ENCODE measurements around the gene TFAP2D. TPM values are rescaled to one million over a fixed set of nuclear protein-coding genes. Genes with fewer than 3 reads are reported as not detected.

The TFAP2D gene
- total RNA-seq, 6 experiments from 2014 or later, result not detected

DNA sequence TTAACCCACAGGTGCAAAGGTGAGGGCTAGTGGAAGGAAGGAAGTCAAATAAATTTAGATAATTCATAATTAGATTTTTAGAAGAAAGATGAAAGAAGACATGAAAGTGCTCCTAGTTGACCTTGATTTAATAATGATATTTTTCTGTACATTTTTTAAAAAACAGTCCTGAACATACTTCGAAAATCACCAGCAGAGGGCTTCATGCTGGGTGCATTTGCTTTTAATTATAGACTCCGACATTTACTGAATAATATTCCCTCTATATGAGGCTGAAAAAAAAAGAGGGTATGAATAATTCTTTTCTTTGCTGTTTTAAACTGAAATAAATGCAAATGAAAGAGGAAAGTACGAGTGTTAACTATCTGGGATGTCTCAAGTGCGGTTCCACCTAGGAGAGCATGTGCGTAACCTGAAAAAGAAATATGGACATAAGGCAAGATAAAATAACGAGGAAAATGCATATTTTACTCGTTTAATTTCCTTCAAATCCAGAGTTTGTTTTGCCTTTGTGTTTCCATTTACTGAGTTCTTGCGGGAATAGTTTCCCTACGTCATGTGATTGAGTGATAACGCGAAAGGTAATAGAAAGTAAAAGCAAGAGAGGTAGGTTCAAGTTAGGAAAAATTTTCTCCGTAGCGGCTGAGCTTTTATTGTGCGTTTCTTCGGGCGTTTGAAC is 102.2 kb downstream of the TFAP2D start:
- ATAC-seq (peak; percentile 49 to 75 (median 64)), DNase-seq (no peak)
- Histone ChIP-seq H3K9me3 (no peaks in the 10 kb centered on the region), H3K36me3 (no peaks in the 10 kb centered on the region), H3K27me3 (peaks cover 9 to 37% of the 10 kb centered on the region in 2 donors), H3K4me3 (peak overlapping the region; percentile 32 to 61 (median 48)), H3K27ac (no peak overlapping the region), H3K4me1 (peaks cover 0 to 8% (median 3%) of the 10 kb centered on the region in 4 donors)
- no peak for TF ChIP-seq POLR2A (IDR thresholded peaks at IDR 0.05)
- TF ChIP-seq, protein P1, sequence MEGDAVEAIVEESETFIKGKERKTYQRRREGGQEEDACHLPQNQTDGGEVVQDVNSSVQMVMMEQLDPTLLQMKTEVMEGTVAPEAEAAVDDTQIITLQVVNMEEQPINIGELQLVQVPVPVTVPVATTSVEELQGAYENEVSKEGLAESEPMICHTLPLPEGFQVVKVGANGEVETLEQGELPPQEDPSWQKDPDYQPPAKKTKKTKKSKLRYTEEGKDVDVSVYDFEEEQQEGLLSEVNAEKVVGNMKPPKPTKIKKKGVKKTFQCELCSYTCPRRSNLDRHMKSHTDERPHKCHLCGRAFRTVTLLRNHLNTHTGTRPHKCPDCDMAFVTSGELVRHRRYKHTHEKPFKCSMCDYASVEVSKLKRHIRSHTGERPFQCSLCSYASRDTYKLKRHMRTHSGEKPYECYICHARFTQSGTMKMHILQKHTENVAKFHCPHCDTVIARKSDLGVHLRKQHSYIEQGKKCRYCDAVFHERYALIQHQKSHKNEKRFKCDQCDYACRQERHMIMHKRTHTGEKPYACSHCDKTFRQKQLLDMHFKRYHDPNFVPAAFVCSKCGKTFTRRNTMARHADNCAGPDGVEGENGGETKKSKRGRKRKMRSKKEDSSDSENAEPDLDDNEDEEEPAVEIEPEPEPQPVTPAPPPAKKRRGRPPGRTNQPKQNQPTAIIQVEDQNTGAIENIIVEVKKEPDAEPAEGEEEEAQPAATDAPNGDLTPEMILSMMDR (IDR thresholded peaks at IDR 0.05), result peak; percentile 16 to 39 (median 32)
- 4% methylated on average over 16 of the region's 16 CpGs for WGBS (ENCODE audit: insufficient coverage, low coverage, low lambda C conversion rate, missing lambda C conversion rate)
- intact Hi-C loops (cut with DNase I), result loop anchor here in 1 of 2 donors (10.0 kb wide), 2 partner anchors 539 to 729 kb away; no protein-coding TSS in a partner anchor

DNA sequence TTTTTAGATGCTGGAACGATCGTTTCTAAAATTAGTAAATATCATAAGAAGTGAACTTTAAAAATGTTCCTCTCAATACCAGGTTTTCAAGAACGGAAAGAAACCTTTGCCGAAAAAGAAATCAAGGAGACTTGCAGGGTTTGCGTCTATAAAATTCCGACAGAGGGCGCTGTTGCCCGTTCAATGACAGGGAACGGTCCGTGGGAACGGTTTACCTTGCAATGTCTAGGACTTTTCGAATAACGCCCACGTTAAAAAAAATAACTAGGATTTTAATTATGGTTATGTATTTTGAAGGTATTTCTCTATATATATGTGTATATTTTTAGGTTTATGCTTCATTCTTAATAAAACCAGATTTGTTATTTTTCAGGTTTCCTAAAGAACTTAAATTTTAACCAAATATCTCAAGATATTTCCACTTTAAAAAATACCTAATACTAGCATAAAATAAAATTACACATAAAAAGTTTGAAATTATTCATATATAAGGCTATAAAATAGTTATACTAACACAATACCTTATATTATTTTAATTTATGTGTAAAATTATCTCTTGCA is 102.9 kb downstream of the TFAP2D start:
- H3K36me3 ChIP-seq, result no peaks in the 10 kb centered on the region
- H3K27me3 ChIP-seq, result peaks cover 9 to 44% of the 10 kb centered on the region in 2 donors
- WGBS (ENCODE audit: insufficient coverage, low coverage, low lambda C conversion rate, missing lambda C conversion rate), result 0% methylated on average over 14 of the region's 14 CpGs
- intact Hi-C loops (cut with DNase I), result loop anchor here in 1 of 2 donors (10.0 kb wide), 2 partner anchors 539 to 729 kb away; no protein-coding TSS in a partner anchor
- DNase-seq (peak; percentile 70 to 81 (median 72)), ATAC-seq (peak; percentile 88 to 94 (median 91))
- peak overlapping the region; percentile 32 to 61 (median 48) for H3K4me3 ChIP-seq
- H3K27ac ChIP-seq, result no peak overlapping the region
- no peak for TF ChIP-seq POLR2A (IDR thresholded peaks at IDR 0.05)
- TF ChIP-seq, protein P1 (IDR thresholded peaks at IDR 0.05), result peak; percentile 79 to 86 (median 82)
- H3K4me1 ChIP-seq, result peaks cover 0 to 8% (median 3%) of the 10 kb centered on the region in 4 donors
- H3K9me3 ChIP-seq, result no peaks in the 10 kb centered on the region

DNA sequence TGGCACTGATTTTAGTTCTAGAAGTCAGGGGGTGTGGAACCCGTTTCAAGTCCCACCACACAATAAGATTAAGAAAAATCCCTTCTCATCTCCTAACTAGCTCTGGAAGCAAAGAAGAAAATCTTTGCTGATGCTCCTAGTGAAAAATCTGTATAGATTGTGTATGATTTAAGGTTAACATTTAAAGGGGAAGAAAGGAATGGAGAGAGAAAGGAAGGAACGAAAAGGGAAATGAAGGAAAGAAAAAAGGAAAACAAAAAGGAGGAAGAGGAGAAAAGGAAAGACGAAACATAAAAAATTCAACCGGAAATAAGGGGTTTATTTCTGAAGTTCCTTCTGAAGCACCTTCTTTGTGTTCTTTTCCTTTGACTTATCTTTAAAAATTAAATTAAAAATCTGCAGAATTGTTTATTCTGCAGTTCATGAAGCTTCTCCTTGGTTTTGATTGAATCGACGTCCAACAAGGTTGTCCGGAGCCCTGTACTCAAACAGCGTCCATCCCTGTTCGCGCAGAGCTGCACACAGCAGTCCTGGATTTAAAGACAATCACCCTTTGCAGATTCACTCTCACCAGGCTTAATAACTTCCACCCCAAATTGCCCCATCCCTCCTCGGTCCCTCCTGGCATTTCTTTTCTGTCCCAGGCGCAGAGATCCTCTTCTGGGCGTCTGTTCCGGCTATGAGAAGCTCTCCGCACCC is 103.8 kb downstream of the TFAP2D start:
- WGBS (ENCODE audit: insufficient coverage, low coverage, low lambda C conversion rate, missing lambda C conversion rate), result 10% methylated on average over 15 of the region's 15 CpGs
- TF ChIP-seq, protein P1 (IDR thresholded peaks at IDR 0.05), result no peak
- no peak for TF ChIP-seq POLR2A (IDR thresholded peaks at IDR 0.05)
- intact Hi-C loops (cut with DNase I), result loop anchor here in 1 of 2 donors (10.0 kb wide), 2 partner anchors 538 to 728 kb away; no protein-coding TSS in a partner anchor
- Histone ChIP-seq H3K9me3 (no peaks in the 10 kb centered on the region), H3K27me3 (peaks cover 9 to 53% of the 10 kb centered on the region in 2 donors), H3K4me3 (no peak overlapping the region), H3K4me1 (peaks cover 0 to 8% (median 3%) of the 10 kb centered on the region in 4 donors), H3K27ac (no peak overlapping the region), H3K36me3 (no peaks in the 10 kb centered on the region)
- ATAC-seq (no peak), DNase-seq (no peak)

DNA sequence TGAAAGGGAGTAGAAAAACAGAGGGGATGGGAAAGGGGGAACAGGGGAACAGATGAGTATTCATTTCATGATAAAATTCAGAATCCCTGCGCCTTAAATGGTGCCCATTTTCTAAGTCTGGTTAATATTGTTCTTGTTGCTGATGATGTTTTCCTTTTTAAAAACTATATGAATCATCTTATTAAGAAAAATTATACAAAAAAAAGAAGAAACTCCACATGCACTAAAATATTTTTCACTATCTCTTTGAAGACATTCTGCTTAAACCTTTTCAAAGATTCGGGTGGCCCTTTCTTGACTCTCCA is 104.3 kb downstream of the TFAP2D start:
- H3K9me3 ChIP-seq, result no peaks in the 10 kb centered on the region
- peaks cover 0 to 8% (median 3%) of the 10 kb centered on the region in 4 donors for H3K4me1 ChIP-seq
- no peaks in the 10 kb centered on the region for H3K36me3 ChIP-seq
- no peak overlapping the region for H3K27ac ChIP-seq
- DNase-seq, result no peak
- TF ChIP-seq, protein P1 (IDR thresholded peaks at IDR 0.05), result no peak
- no peak for TF ChIP-seq POLR2A (IDR thresholded peaks at IDR 0.05)
- H3K27me3 ChIP-seq, result peaks cover 9 to 57% of the 10 kb centered on the region in 2 donors
- ATAC-seq, result no peak
- H3K4me3 ChIP-seq, result no peak overlapping the region
- 16% methylated on average over 2 of the region's 2 CpGs for WGBS (ENCODE audit: insufficient coverage, low coverage, low lambda C conversion rate, missing lambda C conversion rate)
- intact Hi-C loops (cut with DNase I), result loop anchor here in 1 of 2 donors (10.0 kb wide), 2 partner anchors 537 to 727 kb away; no protein-coding TSS in a partner anchor

All from right lobe of liver (tissue), 6 donors.